Esophagus squamous epithelium (tissue), 5 donors: ENCODE results near the gene MTR. TPM values are rescaled to one million over a fixed set of nuclear protein-coding genes. Genes with fewer than 3 reads are reported as not detected.
"Not testable (repeated sequence)": the region's sequence is repeated elsewhere in the genome, so short reads cannot be mapped to it uniquely, and the experiment has no call there.

Experiments used
- DNase-seq: peaks from one replicate; lab custom pipeline; 2025; lab: John Stamatoyannopoulos, UW
- H3K27ac ChIP-seq, 4 donors: fragments of 200-600 bp; sonication (generic); one replicate each; pipeline ENCODE4 v1.5.1; 2016 to 2019; ENCODE audit warnings: mild to moderate bottlenecking in 1 of 4
- H3K27me3 ChIP-seq, 4 donors: fragments of 200-600 bp; sonication (generic); 1 replicate in 3 of 4; 2 replicates in 1 of 4; pipeline versions ENCODE4 v1.5.1 to v1.6.0; 2017 to 2021; ENCODE audit warnings: antibody characterized with exemption in 1 of 4
- H3K36me3 ChIP-seq, 3 donors: fragments of 200-600 bp; sonication (generic); one replicate each; pipeline ENCODE4 v1.5.1; 2016 to 2019
- H3K4me1 ChIP-seq, 3 donors: fragments of 200-600 bp; sonication (generic); one replicate each; pipeline ENCODE4 v1.5.1; 2017 to 2019
- H3K4me3 ChIP-seq, 4 donors: fragments of 200-600 bp; sonication (generic); 1 replicate in 3 of 4; 2 replicates in 1 of 4; pipeline ENCODE4 v1.5.1; 2016 to 2019; ENCODE audit warnings: mild to moderate bottlenecking in 2 of 4, moderate library complexity in 1 of 4
- H3K9me3 ChIP-seq, 3 donors: fragments of 200-600 bp; sonication (generic); one replicate each; pipeline ENCODE4 v1.5.1; 2016 to 2019
- CTCF ChIP-seq, 6 experiments: fragments of 450-650 bp in 4 of 6; fragments of 200-600 bp in 2 of 6; sonication (generic) in 2 of 6; IDR thresholded peaks; one replicate each; pipeline ENCODE4 v1.5.1; 2016 to 2019; ENCODE audit warnings: antibody characterized with exemption in 6 of 6, mild to moderate bottlenecking in 4 of 6, moderate library complexity in 4 of 6
- POLR2A ChIP-seq, 4 donors: fragments of 450-650 bp; IDR thresholded peaks; one replicate each; pipeline ENCODE4 v1.6.1; 2017; ENCODE audit warnings: antibody characterized with exemption in 4 of 4, mild to moderate bottlenecking in 4 of 4, moderate library complexity in 3 of 4
- WGBS, 2 donors: methylation state at CpG; one replicate each; pipeline ENCODE4 v1.1.5; 2018; 5-methylcytosine and 5-hydroxymethylcytosine counted together
- intact Hi-C: fragments of 100-400 bp; cut with DNase I; formaldehyde crosslinking; loops from one replicate; pipeline ENCODE4 v1.15.0; 2022
- total RNA-seq, 4 donors: library from RNA; depleted of rRNA; stranded (reverse); fragments of >200 nt; gene quantifications; one replicate each; pipeline ENCODE4 v1.1.0, GENCODE V29; 2016
- donor health status: DM: yes; HTN: yes; CAD: no.

Gene MTR
- total RNA-seq, 4 donors from 2014 or later, result 5.8 to 21.6 (median 9.1) TPM

GRCh38 chr1:236896716-236897115, 101.6 kb downstream of the MTR start:
- Histone ChIP-seq H3K27ac (no peak overlapping the region), H3K4me3 (no peak overlapping the region), H3K9me3 (no peaks in the 10 kb centered on the region), H3K4me1 (no peaks in the 10 kb centered on the region), H3K36me3 (peaks cover 6 to 94% (median 20%) of the 10 kb centered on the region in 3 donors), H3K27me3 (no peaks in the 10 kb centered on the region)
- TF ChIP-seq CTCF (IDR thresholded peaks at IDR 0.05), result no peak
- no peak for TF ChIP-seq POLR2A (IDR thresholded peaks at IDR 0.05)
- intact Hi-C loops, result no loop called here
- no peak for DNase-seq
- 75 to 94% methylated on average over 1 to 2 of the region's 2 CpGs for WGBS, 2 donors

GRCh38 chr1:236904892-236905741, 110.0 kb downstream of the MTR start:
- no peak for DNase-seq
- intact Hi-C loops, result no loop called here
- Histone ChIP-seq H3K27ac (no peak overlapping the region), H3K9me3 (no peaks in the 10 kb centered on the region), H3K4me1 (no peaks in the 10 kb centered on the region), H3K36me3 (peaks cover 0 to 19% (median 0%) of the 10 kb centered on the region in 3 donors), H3K27me3 (no peaks in the 10 kb centered on the region), H3K4me3 (no peak overlapping the region)
- no peak for TF ChIP-seq POLR2A (IDR thresholded peaks at IDR 0.05)
- WGBS, 2 donors, result 51 to 58% methylated on average over 5 of the region's 5 CpGs

GRCh38 chr1:236907205-236907604, 112.1 kb downstream of the MTR start:
- WGBS, 2 donors, result 60 to 80% methylated on average over 7 of the region's 7 CpGs
- no peaks in the 10 kb centered on the region for H3K4me1 ChIP-seq
- H3K27ac ChIP-seq, result no peak overlapping the region
- H3K4me3 ChIP-seq, result no peak overlapping the region
- no peak for TF ChIP-seq CTCF (IDR thresholded peaks at IDR 0.05)
- peaks cover 0 to 2% (median 0%) of the 10 kb centered on the region in 3 donors for H3K36me3 ChIP-seq
- no peaks in the 10 kb centered on the region for H3K27me3 ChIP-seq
- no peak for DNase-seq
- intact Hi-C loops, result no loop called here
- H3K9me3 ChIP-seq, result no peaks in the 10 kb centered on the region

- no peaks in the 10 kb centered on the region for H3K27me3 ChIP-seq
- H3K36me3 ChIP-seq, result no peaks in the 10 kb centered on the region
- no peak overlapping the region for H3K4me3 ChIP-seq
- TF ChIP-seq POLR2A (IDR thresholded peaks at IDR 0.05), result no peak
- TF ChIP-seq CTCF (IDR thresholded peaks at IDR 0.05), result no peak
- no peak for DNase-seq
- 69 to 88% methylated on average over 2 of the region's 2 CpGs for WGBS, 2 donors
- intact Hi-C loops, result no loop called here
- H3K27ac ChIP-seq, result no peak overlapping the region
- H3K4me1 ChIP-seq, result no peaks in the 10 kb centered on the region
- no peaks in the 10 kb centered on the region for H3K9me3 ChIP-seq
These were observed 113.6 kb downstream of the MTR start for GRCh38 chr1:236908669-236909068.

GRCh38 chr1:236911047-236911446, 116.0 kb downstream of the MTR start:
- H3K27me3 ChIP-seq, H3K4me3 ChIP-seq, intact Hi-C loops, H3K36me3 ChIP-seq, DNase-seq, H3K4me1 ChIP-seq, H3K9me3 ChIP-seq, H3K27ac ChIP-seq: not testable (repeated sequence)
- 87% methylated on average over 7 of the region's 7 CpGs for WGBS, 2 donors

GRCh38 chr1:236913371-236914037, 118.4 kb downstream of the MTR start:
- Histone ChIP-seq H3K27me3 (no peaks in the 10 kb centered on the region), H3K9me3 (peaks cover 0 to 6% (median 0%) of the 10 kb centered on the region in 3 donors), H3K27ac (no peak overlapping the region), H3K4me1 (no peaks in the 10 kb centered on the region), H3K4me3 (no peak overlapping the region), H3K36me3 (no peaks in the 10 kb centered on the region)
- TF ChIP-seq POLR2A (IDR thresholded peaks at IDR 0.05) (no peak), CTCF (IDR thresholded peaks at IDR 0.05) (no peak)
- DNase-seq, result no peak
- intact Hi-C loops, result no loop called here
- 61 to 68% methylated on average over 2 of the region's 2 CpGs for WGBS, 2 donors
